ENCODE measurements around the gene SEC22A. TPM values are rescaled to one million over a fixed set of nuclear protein-coding genes. Genes with fewer than 3 reads are reported as not detected.

The SEC22A gene
- total RNA-seq, 1 donor from 2014 or later, result 18.5 TPM

DNA sequence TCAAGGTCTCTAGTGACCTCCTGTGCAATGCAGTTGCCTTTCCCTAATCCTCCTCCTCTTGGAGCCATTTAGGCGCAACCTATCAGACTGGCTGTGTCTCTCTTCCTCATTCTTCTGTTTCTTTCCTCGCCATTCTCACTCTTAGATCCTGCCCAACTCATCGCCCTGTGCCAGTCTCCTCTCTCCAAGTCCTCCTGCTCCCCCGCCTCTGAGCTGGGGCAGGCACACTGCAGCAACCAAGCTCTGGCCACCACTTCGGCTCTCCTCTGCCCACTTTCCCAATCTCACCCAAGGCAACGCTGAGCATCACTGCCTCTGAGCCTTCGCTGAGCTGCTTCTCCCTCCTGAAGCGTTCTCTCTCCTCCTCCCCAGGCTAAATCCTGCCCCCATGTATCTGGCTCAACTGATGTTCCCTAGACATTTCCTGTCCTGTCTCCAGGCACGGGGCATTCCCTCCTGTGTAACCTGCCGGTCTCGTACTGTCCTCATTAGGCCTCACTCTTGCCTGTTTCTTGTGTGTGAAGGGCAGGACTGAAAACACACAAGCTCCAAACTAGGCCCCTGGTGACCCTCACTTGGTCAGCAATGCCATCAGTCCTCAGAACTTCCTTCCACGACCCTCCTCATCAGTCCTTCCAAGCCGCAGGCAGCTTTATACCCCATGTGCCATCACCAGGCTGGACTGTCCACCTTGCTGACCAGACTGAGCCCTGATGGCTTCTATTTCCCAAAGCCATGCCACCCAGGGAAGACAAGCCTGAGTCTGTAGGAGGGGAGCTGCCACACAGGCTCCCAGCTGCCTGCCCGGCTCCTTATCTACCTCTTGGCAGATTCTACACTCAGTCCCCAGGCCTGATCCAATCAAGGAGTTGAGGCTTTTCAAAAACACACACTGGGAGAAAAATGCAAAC is 85.6 kb downstream of the SEC22A start:
- H3K36me3 Mint-ChIP-seq (ENCODE audit: low read depth), result no peaks in the 10 kb centered on the region
- H3K9me3 Mint-ChIP-seq, result no peaks in the 10 kb centered on the region
- H3K4me3 Mint-ChIP-seq, result no peak overlapping the region
- no peaks in the 10 kb centered on the region for H3K4me1 Mint-ChIP-seq (ENCODE audit: low read depth)
- no peak for DNase-seq (ENCODE audit: low spot score)
- no peaks in the 10 kb centered on the region for H3K27me3 Mint-ChIP-seq (ENCODE audit: insufficient read depth)
- no peak overlapping the region for H3K27ac Mint-ChIP-seq
- intact Hi-C loops (cut with micrococcal nuclease), result no loop called here

DNA sequence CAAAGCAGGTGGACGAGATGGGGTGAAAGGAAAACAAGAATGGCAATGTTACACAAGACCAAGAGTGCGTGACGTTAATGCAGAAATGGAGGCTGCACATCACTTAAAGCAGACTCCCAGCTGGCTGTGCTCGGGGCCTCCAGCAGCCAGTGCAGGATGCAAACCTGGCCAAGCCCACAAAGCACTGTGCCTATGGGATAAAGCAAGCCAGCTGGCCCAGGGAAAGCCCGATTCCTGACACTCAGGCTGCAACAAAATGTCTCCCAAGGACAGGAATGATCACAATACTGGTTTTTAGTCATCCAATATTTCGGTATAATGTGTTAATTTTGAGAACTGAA is 86.2 kb downstream of the SEC22A start:
- Mint-ChIP-seq H3K4me1 (ENCODE audit: low read depth) (no peaks in the 10 kb centered on the region), H3K36me3 (ENCODE audit: low read depth) (no peaks in the 10 kb centered on the region), H3K4me3 (no peak overlapping the region), H3K27ac (no peak overlapping the region), H3K27me3 (ENCODE audit: insufficient read depth) (no peaks in the 10 kb centered on the region), H3K9me3 (no peaks in the 10 kb centered on the region)
- DNase-seq (ENCODE audit: low spot score), result no peak
- intact Hi-C loops (cut with micrococcal nuclease), result no loop called here

- Mint-ChIP-seq H3K27me3 (ENCODE audit: insufficient read depth) (no peaks in the 10 kb centered on the region), H3K9me3 (no peaks in the 10 kb centered on the region), H3K36me3 (ENCODE audit: low read depth) (no peaks in the 10 kb centered on the region), H3K4me3 (no peak overlapping the region), H3K27ac (no peak overlapping the region), H3K4me1 (ENCODE audit: low read depth) (no peaks in the 10 kb centered on the region)
- no peak for DNase-seq (ENCODE audit: low spot score)
- intact Hi-C loops (cut with micrococcal nuclease), result no loop called here
Observed at GRCh38 chr3:123289391-123290106, 87.8 kb downstream of the SEC22A start.

GRCh38 chr3:123290107-123290930 is 88.6 kb downstream of the SEC22A start:
- H3K36me3 Mint-ChIP-seq (ENCODE audit: low read depth), result no peaks in the 10 kb centered on the region
- no peaks in the 10 kb centered on the region for H3K4me1 Mint-ChIP-seq (ENCODE audit: low read depth)
- H3K9me3 Mint-ChIP-seq, result no peaks in the 10 kb centered on the region
- no peak overlapping the region for H3K27ac Mint-ChIP-seq
- DNase-seq (ENCODE audit: low spot score), result no peak
- no peak overlapping the region for H3K4me3 Mint-ChIP-seq
- no peaks in the 10 kb centered on the region for H3K27me3 Mint-ChIP-seq (ENCODE audit: insufficient read depth)
- intact Hi-C loops (cut with micrococcal nuclease), result no loop called here

DNA sequence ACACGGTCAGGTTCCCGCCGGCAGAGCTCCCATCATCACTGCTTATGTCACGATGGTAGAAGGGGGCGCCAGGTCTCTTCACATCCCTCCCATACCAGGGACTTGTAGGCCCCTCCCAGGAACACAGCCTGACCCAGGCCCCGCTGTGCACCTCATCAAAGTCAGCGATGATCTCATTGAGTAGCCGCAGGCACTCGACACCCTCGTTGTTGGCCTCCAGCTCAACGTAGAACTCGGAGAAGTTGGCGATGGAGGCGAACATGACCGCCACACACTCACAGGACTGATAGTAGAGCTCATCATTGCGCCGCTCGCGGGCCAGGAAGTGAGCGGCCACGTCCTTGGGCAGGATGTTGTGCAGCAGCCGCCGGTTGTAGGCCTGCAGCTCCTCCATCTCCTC is 89.2 kb downstream of the SEC22A start:
- no peak overlapping the region for H3K4me3 Mint-ChIP-seq
- no peak for DNase-seq (ENCODE audit: low spot score)
- intact Hi-C loops (cut with micrococcal nuclease), result no loop called here
- H3K27me3 Mint-ChIP-seq (ENCODE audit: insufficient read depth), result no peaks in the 10 kb centered on the region
- H3K27ac Mint-ChIP-seq, result no peak overlapping the region
- no peaks in the 10 kb centered on the region for H3K36me3 Mint-ChIP-seq (ENCODE audit: low read depth)
- no peaks in the 10 kb centered on the region for H3K4me1 Mint-ChIP-seq (ENCODE audit: low read depth)
- no peaks in the 10 kb centered on the region for H3K9me3 Mint-ChIP-seq

GRCh38 chr3:123291404-123291803 is 89.7 kb downstream of the SEC22A start:
- Mint-ChIP-seq H3K27ac (no peak overlapping the region), H3K27me3 (ENCODE audit: insufficient read depth) (no peaks in the 10 kb centered on the region), H3K4me3 (no peak overlapping the region), H3K4me1 (ENCODE audit: low read depth) (no peaks in the 10 kb centered on the region), H3K36me3 (ENCODE audit: low read depth) (no peaks in the 10 kb centered on the region), H3K9me3 (no peaks in the 10 kb centered on the region)
- no peak for DNase-seq (ENCODE audit: low spot score)
- intact Hi-C loops (cut with micrococcal nuclease), result no loop called here

GRCh38 chr3:123292321-123293310 is 90.9 kb downstream of the SEC22A start:
- DNase-seq (ENCODE audit: low spot score), result no peak
- Mint-ChIP-seq H3K27me3 (ENCODE audit: insufficient read depth) (peaks cover 1% of the 10 kb centered on the region), H3K4me1 (ENCODE audit: low read depth) (no peaks in the 10 kb centered on the region), H3K4me3 (no peak overlapping the region), H3K9me3 (no peaks in the 10 kb centered on the region), H3K27ac (no peak overlapping the region), H3K36me3 (ENCODE audit: low read depth) (no peaks in the 10 kb centered on the region)
- intact Hi-C loops (cut with micrococcal nuclease), result no loop called here

- Mint-ChIP-seq H3K27ac (no peak overlapping the region), H3K4me3 (no peak overlapping the region), H3K4me1 (ENCODE audit: low read depth) (no peaks in the 10 kb centered on the region), H3K27me3 (ENCODE audit: insufficient read depth) (peaks cover 1% of the 10 kb centered on the region), H3K36me3 (ENCODE audit: low read depth) (no peaks in the 10 kb centered on the region), H3K9me3 (no peaks in the 10 kb centered on the region)
- DNase-seq (ENCODE audit: low spot score), result no peak
- intact Hi-C loops (cut with micrococcal nuclease), result no loop called here
Observed at GRCh38 chr3:123294296-123294938, 92.7 kb downstream of the SEC22A start.

DNA sequence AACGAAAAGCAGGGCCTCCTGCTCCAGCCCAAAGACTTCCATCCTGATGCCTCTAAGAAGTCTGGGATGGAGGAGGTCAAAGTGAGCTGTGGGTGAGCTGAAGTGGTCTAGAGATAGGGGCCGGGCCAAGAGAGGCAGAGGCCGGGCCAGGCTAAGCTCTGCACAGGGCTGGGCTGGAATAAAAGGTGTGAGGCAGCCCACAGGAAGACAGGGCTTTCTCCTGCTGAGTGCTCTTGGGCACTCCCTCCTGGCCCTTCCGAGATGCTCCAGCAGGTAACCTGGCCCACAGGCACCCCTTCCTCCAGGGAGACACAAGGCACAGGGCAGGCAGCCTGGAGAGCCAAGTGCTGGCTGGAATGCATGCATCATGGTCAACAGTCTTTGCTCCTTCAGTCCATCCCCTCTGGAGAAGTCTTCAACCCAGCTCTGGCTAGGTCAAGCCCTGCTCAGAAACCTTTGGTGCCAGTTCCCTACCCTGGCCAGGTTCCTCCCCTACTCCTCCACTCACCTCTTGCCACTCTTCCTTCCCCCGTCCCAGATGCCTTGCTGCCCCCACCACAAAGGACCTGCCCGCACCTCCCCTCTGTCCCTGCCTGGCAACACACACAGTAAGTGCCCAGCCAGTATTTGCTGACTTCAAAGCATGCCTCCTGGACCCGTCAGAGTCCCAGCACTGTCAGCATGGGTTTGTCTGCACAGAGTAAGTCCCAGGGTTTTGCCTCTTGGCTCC is 93.6 kb downstream of the SEC22A start:
- no peak overlapping the region for H3K4me3 Mint-ChIP-seq
- peaks cover 1% of the 10 kb centered on the region for H3K27me3 Mint-ChIP-seq (ENCODE audit: insufficient read depth)
- H3K27ac Mint-ChIP-seq, result no peak overlapping the region
- H3K9me3 Mint-ChIP-seq, result no peaks in the 10 kb centered on the region
- no peak for DNase-seq (ENCODE audit: low spot score)
- intact Hi-C loops (cut with micrococcal nuclease), result no loop called here
- no peaks in the 10 kb centered on the region for H3K4me1 Mint-ChIP-seq (ENCODE audit: low read depth)
- H3K36me3 Mint-ChIP-seq (ENCODE audit: low read depth), result no peaks in the 10 kb centered on the region

DNA sequence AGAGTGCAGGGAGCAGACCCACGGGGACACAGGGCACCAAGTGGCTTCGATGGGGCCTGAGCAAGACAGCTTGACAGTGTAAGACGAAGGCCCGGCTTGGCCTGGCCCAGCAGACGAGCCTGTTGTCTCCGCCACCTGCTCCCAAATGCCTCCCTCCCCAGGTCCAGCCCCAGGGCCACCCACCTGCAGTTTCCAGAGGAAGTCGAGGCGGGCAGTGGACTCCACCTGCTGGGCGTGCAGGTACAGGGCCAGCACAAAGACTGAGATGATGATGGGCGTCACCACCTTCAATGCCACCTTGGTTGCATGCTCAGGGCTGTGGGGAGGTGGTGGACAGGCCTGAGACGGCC is 94.1 kb downstream of the SEC22A start:
- Mint-ChIP-seq H3K4me3 (no peak overlapping the region), H3K27ac (no peak overlapping the region), H3K9me3 (no peaks in the 10 kb centered on the region), H3K27me3 (ENCODE audit: insufficient read depth) (peaks cover 1% of the 10 kb centered on the region), H3K36me3 (ENCODE audit: low read depth) (no peaks in the 10 kb centered on the region), H3K4me1 (ENCODE audit: low read depth) (no peaks in the 10 kb centered on the region)
- intact Hi-C loops (cut with micrococcal nuclease), result no loop called here
- DNase-seq (ENCODE audit: low spot score), result no peak

DNA sequence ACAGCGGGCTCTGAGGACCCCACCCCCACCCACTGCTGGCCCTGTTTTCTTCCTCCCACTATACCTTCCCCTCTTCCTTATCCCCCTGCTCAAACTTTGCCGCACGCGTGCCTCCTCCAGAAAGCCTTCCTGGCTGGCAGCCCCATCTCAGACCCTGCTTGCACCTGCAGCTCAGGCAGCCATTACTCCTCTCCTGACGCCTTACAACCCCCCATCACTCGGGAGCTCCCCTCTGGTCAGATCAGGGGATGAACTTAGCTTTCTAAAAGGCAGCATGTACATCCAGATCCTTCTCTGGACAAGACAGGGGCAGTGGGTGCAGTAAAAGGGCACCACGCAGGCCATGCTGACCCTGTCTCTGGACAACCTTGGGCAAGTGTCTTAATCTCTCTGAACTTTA is 94.5 kb downstream of the SEC22A start:
- Mint-ChIP-seq H3K27me3 (ENCODE audit: insufficient read depth) (peaks cover 1% of the 10 kb centered on the region), H3K27ac (no peak overlapping the region), H3K36me3 (ENCODE audit: low read depth) (no peaks in the 10 kb centered on the region), H3K4me3 (no peak overlapping the region), H3K4me1 (ENCODE audit: low read depth) (no peaks in the 10 kb centered on the region), H3K9me3 (no peaks in the 10 kb centered on the region)
- DNase-seq (ENCODE audit: low spot score), result no peak
- intact Hi-C loops (cut with micrococcal nuclease), result no loop called here
